Panc1 (cell line): ENCODE data around the gene SLC6A17.

Experiments
- CTCF ChIP-seq: fragments of 450-650 bp; IDR thresholded peaks from 2 replicates; pipeline ENCODE4 v1.5.1; 2017; ENCODE audit warnings: mild to moderate bottlenecking
- POLR2AphosphoS5 ChIP-seq: IDR thresholded peaks from 2 replicates; pipeline ENCODE4 v1.6.1; 2012; ENCODE audit warnings: mild to moderate bottlenecking, low read depth, low read length, moderate library complexity

DNA sequence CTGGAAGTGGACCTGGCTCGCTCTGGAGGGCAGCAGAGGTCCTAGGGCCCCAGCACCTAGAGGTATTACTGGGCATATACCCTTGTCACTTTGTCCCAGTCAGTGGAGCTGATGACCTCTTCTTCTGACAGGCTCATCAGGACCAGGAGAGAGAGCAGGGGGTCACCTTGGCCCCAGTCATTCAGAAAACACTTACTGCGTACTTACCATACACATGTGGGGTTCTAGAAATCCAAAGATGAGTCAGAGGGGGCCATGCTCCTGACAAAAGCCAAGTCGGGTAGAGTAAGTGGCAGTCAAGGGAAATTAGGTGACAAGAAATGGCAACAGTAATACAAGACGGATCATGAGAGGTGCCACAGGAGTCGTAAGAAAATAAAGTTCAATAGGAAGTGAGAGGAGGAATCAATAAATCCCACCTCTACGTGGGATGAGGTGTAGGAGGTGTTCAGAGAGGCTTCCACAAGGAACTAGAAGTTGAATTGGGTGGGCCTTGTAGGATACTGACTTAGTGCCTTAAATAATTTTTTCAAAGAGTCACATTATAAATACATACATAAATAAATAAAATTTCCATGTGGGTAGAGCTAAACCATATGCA, 66.7 kb downstream of the SLC6A17 start:
- TF ChIP-seq CTCF (no peak), POLR2AphosphoS5 (no peak)
